ENCODE results near the gene UMODL1. TPM values are rescaled to one million over a fixed set of nuclear protein-coding genes. Genes with fewer than 3 reads are reported as not detected.

Gene UMODL1
- total RNA-seq, 3 donors from 2014 or later (not counting 1 experiment from before 2014, with no cell fraction given) = 0.14 to 0.28 TPM; not detected in 1

DNA sequence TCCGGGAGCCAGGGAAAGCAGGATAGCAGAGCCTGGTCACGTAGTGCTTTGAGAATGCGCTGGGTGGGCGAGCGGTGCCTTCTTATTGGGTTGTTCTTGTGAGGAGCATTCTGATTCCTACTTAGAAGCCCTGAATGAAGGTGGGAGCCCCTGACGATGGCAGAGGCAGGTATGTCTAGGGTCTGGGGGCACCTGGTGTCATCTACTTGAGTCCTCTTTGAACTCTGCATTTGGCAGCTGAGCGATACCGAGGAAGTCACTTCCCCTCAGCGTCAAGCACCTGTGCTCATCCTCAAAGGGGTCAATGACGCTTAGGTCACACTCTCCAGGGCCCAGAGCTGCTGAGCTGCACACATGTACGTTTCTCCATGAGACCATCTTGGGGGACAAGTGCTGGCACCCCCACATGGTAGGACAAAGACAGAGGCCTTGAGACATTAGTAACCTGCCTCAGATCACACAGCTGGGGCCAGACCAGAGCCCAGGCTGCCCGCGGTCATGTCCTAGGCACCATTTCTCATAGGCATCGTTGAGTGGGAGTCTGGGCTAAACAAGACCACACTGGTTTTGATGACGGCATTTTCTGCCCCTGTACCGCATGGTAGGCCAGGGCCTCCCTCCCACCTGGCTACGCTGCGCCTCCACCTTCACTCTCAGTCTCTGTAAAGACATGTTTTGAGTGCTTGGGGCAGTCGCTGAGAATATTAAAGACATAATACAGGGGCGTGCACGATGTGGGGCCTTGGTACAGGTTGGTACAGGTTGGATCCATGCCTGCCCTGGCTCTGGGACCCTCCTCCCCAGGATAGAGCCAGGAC lies 78.7 kb downstream of the UMODL1 start:
- peak in 1 of 2 donors; percentile 12 for DNase-seq
- Mint-ChIP-seq H3K27me3 (ENCODE audit: low read depth in 2 of 2) (peaks cover 3 to 16% of the 10 kb centered on the region in 2 donors), H3K36me3 (no peaks in the 10 kb centered on the region), H3K4me1 (peaks cover 23 to 24% of the 10 kb centered on the region in 2 donors), H3K27ac (no peak overlapping the region), H3K9me3 (no peaks in the 10 kb centered on the region), H3K4me3 (no peak overlapping the region)
- 89% methylated on average over 21 of the region's 21 CpGs for WGBS (ENCODE audit: insufficient coverage)
- TF ChIP-seq, protein P1, sequence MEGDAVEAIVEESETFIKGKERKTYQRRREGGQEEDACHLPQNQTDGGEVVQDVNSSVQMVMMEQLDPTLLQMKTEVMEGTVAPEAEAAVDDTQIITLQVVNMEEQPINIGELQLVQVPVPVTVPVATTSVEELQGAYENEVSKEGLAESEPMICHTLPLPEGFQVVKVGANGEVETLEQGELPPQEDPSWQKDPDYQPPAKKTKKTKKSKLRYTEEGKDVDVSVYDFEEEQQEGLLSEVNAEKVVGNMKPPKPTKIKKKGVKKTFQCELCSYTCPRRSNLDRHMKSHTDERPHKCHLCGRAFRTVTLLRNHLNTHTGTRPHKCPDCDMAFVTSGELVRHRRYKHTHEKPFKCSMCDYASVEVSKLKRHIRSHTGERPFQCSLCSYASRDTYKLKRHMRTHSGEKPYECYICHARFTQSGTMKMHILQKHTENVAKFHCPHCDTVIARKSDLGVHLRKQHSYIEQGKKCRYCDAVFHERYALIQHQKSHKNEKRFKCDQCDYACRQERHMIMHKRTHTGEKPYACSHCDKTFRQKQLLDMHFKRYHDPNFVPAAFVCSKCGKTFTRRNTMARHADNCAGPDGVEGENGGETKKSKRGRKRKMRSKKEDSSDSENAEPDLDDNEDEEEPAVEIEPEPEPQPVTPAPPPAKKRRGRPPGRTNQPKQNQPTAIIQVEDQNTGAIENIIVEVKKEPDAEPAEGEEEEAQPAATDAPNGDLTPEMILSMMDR (IDR thresholded peaks at IDR 0.05) = no peak
- Histone ChIP-seq H3K27ac (ENCODE audit: low read length) (no peak overlapping the region), H3K4me1 (ENCODE audit: control insufficient read depth, insufficient read depth, low read length) (peaks cover 21% of the 10 kb centered on the region), H3K27me3 (ENCODE audit: control insufficient read depth, insufficient read depth, low read length) (no peaks in the 10 kb centered on the region), H3K9me3 (ENCODE audit: control insufficient read depth, insufficient read depth, low read length) (no peaks in the 10 kb centered on the region), H3K36me3 (ENCODE audit: control insufficient read depth, insufficient read depth, low read length) (no peaks in the 10 kb centered on the region), H3K4me3 (ENCODE audit: low read length) (no peak overlapping the region)
- no peak for ATAC-seq
- intact Hi-C loops (cut with micrococcal nuclease) = loop anchor here (5.0 kb wide), 2 partner anchors 42 to 87 kb away; no protein-coding TSS in a partner anchor

DNA sequence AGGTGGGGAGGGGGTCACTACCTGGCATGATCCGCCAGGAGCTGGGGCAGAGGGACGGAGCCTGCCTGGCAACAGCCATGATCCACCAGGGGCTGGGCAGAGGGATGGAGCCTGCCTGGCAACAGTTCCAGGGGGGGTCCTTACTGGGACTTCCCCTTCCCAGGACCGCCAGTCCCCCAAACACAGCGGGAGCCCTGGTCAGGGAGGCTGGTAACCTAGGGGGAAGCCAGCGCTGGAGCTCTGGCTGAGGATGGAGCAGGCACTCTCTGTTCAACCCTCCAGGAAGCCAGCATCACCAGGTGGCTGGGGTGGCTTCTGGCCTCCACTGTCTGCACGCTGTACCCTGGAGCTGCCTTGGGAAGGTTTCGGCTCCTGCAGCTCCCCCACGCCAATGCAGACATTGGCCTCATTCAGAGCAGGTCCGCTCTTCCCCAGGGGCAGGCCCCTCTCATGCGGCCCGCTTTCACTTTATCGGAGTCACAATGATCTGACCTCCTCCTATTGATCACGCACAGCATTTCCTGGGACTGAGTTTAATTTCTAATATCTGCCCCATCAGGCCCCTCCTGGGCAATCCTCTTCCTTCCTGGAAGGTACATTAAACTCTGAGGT lies 79.5 kb downstream of the UMODL1 start:
- TF ChIP-seq, protein P1 (IDR thresholded peaks at IDR 0.05) = no peak
- Histone ChIP-seq H3K4me1 (ENCODE audit: control insufficient read depth, insufficient read depth, low read length) (peaks cover 25% of the 10 kb centered on the region), H3K9me3 (ENCODE audit: control insufficient read depth, insufficient read depth, low read length) (no peaks in the 10 kb centered on the region), H3K27ac (ENCODE audit: low read length) (no peak overlapping the region), H3K4me3 (ENCODE audit: low read length) (no peak overlapping the region), H3K27me3 (ENCODE audit: control insufficient read depth, insufficient read depth, low read length) (no peaks in the 10 kb centered on the region), H3K36me3 (ENCODE audit: control insufficient read depth, insufficient read depth, low read length) (no peaks in the 10 kb centered on the region)
- Mint-ChIP-seq H3K4me3 (no peak overlapping the region), H3K27ac (no peak overlapping the region), H3K27me3 (ENCODE audit: low read depth in 2 of 2) (peaks cover 3 to 12% of the 10 kb centered on the region in 2 donors), H3K36me3 (no peaks in the 10 kb centered on the region), H3K9me3 (no peaks in the 10 kb centered on the region), H3K4me1 (peaks cover 25 to 26% of the 10 kb centered on the region in 2 donors)
- WGBS (ENCODE audit: insufficient coverage) = 93% methylated on average over 13 of the region's 13 CpGs
- DNase-seq = peak in 1 of 2 donors; percentile 12
- intact Hi-C loops (cut with micrococcal nuclease) = loop anchor here (5.0 kb wide), 2 partner anchors 42 to 87 kb away; no protein-coding TSS in a partner anchor
- no peak for ATAC-seq

DNA sequence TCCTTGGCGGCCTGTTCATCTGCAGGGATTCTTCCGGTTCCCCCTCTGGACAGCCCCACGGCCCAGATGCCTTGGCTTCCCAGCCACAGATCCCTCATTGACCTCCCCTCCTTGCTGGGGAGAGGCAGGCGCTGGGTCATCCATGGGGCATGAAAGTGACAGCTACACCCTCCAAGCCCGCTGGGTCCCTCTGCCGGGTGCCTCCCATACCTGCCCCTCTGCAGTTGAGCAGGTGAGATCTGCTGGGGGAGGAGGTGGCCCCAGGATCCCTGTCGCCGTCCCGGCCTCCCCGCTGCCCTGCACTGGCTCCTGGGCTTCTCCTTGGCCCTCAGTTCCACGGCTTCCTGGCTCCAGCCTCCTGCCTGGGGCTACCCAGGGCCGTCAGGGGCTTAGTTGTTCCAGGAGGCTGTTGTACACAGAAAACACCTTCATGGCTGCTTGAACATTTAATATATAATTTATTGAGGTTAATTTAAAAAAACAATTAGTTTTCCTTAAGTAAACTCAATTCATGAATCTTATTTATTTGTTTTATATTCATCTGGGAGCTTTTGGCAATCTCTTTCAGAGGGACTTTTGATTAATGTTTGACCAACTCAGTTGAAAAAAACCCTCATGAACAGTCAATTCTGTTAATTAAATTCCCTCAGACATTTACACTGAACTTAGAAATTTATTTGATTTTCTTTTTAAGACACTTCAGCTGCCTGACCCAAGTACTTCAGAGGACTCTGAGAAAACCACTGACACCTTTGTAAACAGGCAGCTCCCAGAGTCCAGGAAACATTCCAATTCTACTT lies 80.2 kb downstream of the UMODL1 start:
- intact Hi-C loops (cut with micrococcal nuclease) = loop anchor here (5.0 kb wide), 2 partner anchors 41 to 86 kb away; no protein-coding TSS in a partner anchor
- H3K27me3 Mint-ChIP-seq (ENCODE audit: low read depth in 2 of 2) = peaks cover 3 to 7% of the 10 kb centered on the region in 2 donors
- TF ChIP-seq, protein P1 (IDR thresholded peaks at IDR 0.05) = no peak
- H3K9me3 Mint-ChIP-seq = no peaks in the 10 kb centered on the region
- no peaks in the 10 kb centered on the region for H3K9me3 ChIP-seq (ENCODE audit: control insufficient read depth, insufficient read depth, low read length)
- no peaks in the 10 kb centered on the region for H3K27me3 ChIP-seq (ENCODE audit: control insufficient read depth, insufficient read depth, low read length)
- H3K4me3 Mint-ChIP-seq = no peak overlapping the region
- peaks cover 25 to 27% of the 10 kb centered on the region in 2 donors for H3K4me1 Mint-ChIP-seq
- H3K4me1 ChIP-seq (ENCODE audit: control insufficient read depth, insufficient read depth, low read length) = peaks cover 22% of the 10 kb centered on the region
- DNase-seq = peak in 1 of 2 donors; percentile 12
- no peak overlapping the region for H3K27ac Mint-ChIP-seq
- no peak for ATAC-seq
- no peaks in the 10 kb centered on the region for H3K36me3 Mint-ChIP-seq
- H3K4me3 ChIP-seq (ENCODE audit: low read length) = no peak overlapping the region
- WGBS (ENCODE audit: insufficient coverage) = 92% methylated on average over 12 of the region's 12 CpGs
- no peak overlapping the region for H3K27ac ChIP-seq (ENCODE audit: low read length)
- H3K36me3 ChIP-seq (ENCODE audit: control insufficient read depth, insufficient read depth, low read length) = no peaks in the 10 kb centered on the region
